Activated CD4-positive, alpha-beta T cell treated with anti-CD3 and anti-CD28 coated beads for 24 hours (primary cell): Measurements from ENCODE around the gene ACSS3.
"Not testable (repeated sequence)": the region's sequence is repeated elsewhere in the genome, so short reads cannot be mapped to it uniquely, and the experiment has no call there.

Experiments
- DNase-seq, 2 donors: peaks; one replicate each; pipeline ENCODE4 v3.0.0-alpha.2; 2020; ENCODE audit warnings: low read depth in 2 of 2

Gene ACSS3

DNA sequence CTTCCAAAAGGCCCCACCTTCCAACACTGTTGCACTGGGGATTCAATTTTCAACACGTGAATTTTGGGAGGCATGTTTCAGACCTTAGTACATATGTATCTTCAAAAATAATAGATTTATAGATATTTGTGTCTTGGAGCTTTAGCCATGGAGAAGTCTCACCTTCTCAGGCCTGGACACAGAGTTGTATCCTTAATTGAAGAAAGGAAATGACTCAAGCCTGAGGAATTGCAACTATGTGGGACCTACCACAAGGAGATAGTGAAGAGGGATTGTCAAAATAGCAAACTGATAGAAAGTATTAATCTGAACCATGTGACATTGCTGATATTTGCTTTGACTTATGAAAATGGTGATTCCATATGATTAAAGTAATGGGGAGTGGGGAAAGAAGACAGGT lies 89.8 kb downstream of the ACSS3 start:
- no peak for DNase-seq

DNA sequence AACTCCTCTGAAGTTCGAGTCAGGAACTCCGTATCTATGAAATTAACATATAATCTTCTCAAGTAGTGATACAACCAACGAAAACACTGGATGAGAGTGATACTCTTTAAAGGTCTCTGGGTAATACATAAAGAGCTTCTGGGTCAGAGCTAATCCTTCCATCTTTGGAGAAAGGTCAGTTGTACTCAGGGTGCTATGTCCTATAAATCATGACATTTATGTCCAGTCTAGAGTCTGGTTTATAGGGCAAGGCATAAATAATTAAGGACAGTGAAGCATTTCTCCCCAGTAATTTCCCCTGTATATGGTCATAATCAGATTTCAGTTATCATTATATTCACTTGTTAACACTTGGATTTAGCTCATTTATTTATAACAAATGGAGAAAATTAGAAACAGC lies 90.6 kb downstream of the ACSS3 start:
- DNase-seq: no peak

DNA sequence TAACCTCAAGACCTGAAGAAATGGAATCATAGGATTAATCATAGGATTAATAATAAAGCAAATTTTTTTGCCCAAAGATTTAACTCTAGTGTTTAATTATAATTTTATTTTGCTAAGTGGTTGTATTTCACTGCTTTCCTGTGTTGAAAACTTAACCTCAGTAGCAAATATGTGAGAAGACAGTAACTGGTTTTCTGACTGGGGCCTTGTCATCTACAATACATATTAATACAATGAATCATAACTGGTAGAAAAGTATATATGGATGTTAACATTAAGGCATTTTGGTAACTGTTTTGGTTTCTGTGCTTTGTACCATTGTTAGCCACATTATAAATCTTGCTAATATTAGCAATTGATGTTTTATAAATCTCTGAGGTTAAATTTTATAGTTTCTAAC lies 92.2 kb downstream of the ACSS3 start:
- no peak for DNase-seq

DNA sequence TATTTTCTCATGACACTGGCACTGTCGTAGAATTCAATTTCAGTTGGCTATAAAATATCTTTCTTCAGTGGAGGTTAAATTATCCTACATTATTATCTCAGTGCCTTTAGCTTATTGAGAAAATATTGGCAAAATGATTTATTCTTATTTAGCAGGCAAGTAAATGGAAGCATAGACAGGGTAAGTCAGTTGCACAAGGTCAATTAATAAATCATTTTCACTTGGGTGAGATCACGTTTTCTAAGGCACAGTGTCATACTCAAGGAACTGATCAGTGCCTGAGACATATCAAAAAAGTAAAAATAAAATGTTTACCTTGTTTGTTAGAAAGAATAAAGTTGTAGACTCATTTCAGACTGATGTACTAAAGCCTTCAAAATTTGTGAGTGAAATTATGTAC lies 95.0 kb downstream of the ACSS3 start:
- no peak for DNase-seq

DNA sequence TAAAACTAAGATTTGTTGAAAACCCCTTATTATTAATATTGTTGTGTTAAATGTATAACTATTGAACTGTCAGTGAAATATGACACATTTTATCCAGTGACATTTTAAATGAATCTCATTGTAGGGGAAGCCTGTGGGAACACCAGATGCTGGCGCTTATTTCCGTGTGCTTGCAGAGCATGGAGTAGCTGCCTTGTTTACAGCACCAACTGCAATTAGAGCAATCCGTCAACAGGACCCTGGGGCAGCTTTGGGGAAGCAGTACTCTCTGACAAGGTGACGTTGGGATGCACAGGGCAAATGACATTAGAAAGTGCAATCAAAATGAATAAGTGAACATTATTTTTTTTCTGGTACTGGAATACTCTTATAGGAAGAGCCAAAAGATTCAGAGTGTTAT lies 96.8 kb downstream of the ACSS3 start:
- DNase-seq: no peak

DNA sequence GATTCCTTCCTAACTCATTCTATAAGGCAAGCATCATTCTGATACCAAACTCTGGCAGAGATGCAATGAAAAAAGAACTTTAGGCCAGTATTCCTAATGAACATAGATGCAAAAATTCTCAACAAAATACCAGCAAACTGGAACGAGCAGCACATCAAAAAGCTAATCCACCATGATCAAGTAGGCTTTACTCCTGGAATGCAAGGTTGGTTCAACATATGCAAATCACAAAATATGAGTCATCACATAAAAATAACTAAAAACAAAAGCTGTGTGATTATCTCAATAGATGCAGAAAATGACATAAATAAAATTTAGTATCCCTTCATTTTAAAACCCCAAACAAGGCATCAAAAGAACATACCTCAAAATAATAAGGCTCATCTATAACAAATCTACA lies 98.9 kb downstream of the ACSS3 start:
- DNase-seq: no peak

DNA sequence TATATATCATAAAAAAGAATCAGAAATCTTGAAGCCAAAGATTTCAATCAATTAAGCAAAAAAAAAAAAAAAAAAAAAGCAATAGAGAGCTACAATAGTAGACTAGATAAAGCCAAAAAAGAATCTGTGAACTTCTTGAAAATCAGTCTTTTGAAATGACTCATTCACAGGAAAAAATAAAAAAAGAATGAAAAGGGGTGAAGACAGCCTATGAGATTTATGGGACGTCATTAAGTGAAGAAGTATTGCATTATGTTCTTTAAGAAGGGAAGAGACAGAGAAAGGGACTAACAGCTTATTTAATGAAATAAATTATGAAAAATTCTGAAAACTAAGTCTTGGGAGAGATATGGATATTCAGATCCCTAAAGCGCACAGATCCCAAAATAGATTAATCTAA lies 103.8 kb downstream of the ACSS3 start:
- no peak for DNase-seq

DNA sequence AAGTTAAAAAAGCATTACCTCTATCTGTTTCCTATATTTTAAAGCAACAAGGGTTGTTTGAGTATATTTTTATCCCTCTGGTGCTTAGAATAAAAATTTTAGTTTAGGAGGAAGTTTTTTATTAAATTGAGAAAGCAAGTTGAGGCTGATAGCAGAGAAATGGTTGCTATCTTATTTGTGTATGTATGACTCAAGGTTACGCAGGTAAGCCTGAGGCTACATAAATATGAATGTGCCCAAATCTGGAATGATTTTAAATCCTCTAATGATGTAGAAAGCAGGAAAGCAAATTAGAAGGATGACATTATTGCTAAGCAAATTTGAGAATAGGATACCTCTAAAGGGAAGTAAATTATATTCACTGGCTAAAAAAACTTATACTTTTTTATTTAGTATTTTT lies 109.8 kb downstream of the ACSS3 start:
- DNase-seq: no peak

DNA sequence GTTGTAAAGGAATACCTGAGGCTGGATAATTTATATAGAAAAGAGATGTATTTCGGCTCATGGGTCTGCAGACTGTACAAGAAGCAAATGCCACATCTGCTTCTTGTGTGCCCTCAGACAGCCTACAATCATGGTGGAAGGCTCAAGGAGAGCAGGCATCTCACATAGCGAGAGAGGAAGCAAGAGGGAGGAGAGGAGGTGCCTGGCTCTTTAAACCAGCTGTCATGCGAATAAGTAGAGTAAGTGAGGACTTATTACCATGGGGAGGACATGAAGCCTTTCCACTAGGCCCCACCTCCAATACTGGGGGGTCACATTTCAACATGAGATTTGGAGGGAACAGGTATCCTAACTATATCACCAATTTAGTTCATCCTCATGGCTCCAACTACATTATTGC lies 118.7 kb downstream of the ACSS3 start:
- DNase-seq: no peak

DNA sequence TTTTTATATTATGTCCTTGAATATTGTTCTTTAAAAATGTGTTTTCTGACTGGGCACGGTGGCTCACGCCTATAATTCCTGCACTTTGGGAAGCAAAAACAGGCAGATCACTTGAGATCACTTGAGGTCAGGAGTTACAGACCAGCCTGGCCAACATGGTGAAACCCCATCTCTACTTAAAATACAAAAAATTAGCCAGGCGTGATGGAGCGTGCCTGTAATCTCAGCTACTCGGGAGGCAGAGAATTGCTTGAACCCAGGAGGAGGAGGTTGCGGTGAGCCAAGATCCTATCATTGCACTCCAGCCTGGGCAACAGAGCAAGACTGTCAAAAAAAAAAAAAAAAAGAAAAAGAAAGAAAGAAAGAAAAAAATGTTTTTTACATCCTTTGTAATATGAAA lies 122.7 kb downstream of the ACSS3 start:
- DNase-seq: not testable (repeated sequence)

DNA sequence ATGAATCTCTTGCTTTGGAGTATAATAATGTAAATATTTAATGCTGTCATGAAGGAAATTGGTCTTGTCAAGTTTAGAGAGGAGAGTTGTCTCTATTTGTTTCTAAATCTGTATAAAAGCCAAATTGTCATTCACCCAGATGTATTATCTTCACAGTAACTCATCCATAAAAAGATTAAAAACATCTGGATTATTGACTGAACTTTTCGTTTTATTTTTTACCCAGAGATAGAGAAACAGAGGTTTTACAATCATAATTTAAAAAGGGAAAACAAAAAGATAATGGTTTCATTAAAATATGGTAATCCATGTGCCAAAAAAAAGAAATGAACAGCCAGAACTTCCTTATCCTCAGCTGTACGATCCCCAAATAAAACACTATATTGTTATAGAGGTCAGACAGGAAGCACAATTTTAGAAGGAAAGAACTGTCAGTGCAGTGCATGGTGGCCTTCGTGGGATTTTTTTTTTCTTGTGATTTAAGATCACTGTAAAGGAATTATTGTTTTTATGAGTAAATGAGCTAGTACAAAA lies 125.9 kb downstream of the ACSS3 start:
- DNase-seq: no peak

DNA sequence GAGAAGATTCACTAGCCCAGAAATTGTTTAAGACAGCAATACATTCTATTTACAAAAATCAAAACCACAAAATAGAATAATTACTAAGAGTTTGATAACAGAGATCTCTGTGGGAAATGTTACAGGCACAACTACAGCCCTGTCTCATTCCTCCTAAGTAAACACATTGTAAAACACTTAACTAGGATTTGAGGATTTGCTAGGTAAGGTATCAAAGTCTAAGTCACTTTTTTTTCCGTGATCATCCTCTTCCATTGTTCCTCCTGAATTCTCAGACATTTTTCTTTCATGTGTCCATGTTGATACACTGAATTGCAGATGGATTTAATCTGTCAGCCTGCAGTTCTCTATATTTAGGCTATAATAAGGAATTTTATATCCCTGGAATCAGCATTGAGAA lies 127.5 kb downstream of the ACSS3 start:
- no peak for DNase-seq

DNA sequence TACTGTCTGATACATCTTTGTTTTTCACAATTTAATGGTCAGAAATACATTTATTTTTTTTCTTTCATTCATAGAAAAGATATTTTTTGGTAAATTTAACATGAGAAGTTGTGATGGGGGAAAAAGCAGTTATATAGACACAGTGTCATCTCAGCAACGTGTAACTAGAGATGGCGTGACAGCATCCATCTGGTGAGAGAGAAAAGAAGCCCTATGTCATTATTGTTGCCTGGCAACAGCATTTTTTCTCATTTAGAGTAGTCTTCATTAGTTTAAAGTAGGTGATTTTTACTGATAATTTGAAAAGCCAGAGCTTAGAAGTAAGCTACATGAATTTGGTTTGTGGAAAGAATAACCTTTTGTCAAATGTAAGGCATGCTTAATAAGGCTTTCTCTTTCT lies 128.6 kb downstream of the ACSS3 start:
- DNase-seq: no peak

DNA sequence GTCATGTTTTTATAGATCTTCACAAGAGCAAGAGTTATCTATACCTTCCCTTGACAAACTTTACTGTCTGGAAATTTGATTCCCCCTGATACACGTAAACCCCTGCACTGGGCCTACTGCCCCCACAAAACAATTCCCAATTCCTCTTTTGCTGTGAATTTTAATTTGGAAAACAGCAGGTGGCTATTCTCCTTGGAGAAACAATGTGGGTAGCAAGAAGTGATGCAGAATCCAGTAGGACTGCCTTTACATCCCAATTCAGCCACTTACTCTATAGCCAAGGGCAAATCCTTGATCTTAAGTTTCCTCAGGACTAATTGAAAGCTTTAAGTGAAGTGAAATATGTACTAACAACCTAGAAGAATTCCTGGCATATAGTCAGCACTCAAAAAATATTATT lies 129.3 kb downstream of the ACSS3 start:
- DNase-seq: no peak

DNA sequence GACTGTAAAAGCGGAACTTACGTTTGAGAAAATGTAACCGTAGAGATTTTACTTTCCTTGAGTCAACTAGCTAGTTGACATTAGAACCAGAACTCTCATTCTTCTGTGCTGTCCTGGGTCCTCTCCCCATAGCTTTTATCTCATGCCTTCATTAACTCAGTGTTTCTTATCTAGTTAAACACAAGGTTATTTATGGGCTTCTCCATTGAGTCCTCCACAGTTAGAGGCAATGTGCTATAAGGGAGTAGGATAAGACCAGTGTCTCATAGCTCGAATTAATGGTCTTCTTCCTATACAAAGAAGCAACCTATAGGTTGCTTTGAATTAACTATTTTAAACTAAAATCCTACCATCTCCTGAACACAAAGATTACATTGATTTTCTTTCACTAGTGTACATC lies 129.8 kb downstream of the ACSS3 start:
- no peak for DNase-seq

DNA sequence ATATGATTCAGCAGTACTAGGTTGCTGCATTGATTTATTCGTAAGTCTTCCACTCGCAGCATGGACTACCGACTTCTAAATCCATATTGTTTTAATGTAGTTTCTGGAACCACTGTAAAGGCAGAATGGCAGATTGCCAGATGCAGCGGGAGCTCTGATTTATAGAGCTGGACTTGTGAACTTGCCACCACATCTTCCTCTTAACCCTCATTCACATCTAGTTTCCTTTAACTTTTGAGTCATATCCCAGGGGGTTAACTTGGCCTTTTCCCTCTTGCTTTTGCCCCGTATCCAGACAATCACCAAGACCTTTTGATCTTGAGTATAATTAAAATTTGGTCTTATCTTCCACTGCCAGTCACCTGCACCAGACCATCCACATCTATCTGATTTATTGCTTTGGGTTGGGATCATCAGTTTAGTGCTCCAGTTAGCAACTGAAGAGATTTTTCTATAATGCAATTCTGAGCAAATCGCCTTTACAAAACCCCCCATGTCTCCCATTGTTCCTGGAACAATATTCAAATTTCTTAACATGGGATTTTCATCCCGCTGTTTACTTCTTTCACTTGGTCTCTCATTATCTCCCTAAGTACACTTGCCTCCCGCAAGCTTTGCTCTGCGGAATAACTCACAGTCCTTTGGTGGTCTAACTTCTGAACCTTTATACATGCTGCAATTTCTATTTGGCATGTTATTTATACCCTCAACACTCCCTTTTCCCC lies 130.5 kb downstream of the ACSS3 start:
- DNase-seq: no peak

DNA sequence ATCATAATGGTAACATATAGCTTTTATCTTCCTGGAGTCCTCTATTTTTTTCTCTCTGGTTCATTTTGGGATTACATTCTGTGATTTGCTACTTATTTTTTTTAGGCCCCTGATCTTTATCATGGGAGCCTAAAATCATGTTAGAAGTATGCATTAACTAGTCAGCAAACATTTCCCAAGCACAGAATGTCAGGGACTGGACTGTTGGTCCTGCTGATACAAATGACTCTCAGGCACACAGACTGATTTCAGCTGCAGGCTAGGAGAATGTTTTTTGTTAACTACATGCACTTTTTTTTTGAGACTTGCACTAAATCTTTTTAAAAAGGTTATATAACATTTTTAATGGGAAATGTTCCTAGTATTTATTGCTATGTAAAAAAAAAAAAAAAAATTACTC lies 131.1 kb downstream of the ACSS3 start:
- no peak for DNase-seq

DNA sequence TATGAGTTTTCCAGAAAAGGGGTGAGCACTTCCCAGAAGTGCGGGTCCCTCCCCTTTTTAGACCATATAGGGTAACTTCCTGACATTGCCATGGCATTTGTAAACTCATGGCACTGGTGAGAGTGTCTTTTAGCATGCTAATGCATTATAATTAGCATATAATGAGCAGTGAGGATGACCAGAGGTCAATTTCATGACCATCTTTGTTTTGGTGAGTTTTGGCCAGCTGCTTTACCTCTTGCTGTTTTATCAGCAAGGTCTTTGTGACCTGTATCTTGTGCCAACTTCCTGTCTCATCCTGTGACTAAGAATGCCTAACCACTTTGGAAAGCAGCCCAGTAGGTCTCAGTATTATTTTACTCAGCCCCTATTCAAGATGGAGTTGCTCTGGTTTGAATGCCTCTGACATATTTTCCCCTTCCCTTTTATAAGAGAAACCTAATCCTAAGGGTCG lies 131.9 kb downstream of the ACSS3 start:
- not testable (repeated sequence) for DNase-seq

DNA sequence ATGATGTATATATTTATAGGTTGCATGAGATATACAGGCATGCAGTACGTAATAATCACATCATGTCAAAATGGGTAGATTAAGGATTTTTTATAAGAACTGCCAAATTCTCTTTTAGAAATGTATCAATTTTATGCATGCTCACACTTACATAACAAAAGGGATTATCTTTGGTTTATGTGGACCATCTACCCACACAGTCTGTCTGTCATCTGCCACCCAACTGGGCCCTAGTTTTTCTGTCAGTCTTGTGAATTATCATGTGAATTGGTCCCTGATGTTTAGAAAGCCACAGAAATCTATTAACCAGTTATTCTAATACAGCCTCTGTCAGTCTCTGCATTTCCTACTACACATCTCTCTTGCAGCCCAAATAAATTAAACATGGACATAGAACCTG lies 133.4 kb downstream of the ACSS3 start:
- no peak for DNase-seq

DNA sequence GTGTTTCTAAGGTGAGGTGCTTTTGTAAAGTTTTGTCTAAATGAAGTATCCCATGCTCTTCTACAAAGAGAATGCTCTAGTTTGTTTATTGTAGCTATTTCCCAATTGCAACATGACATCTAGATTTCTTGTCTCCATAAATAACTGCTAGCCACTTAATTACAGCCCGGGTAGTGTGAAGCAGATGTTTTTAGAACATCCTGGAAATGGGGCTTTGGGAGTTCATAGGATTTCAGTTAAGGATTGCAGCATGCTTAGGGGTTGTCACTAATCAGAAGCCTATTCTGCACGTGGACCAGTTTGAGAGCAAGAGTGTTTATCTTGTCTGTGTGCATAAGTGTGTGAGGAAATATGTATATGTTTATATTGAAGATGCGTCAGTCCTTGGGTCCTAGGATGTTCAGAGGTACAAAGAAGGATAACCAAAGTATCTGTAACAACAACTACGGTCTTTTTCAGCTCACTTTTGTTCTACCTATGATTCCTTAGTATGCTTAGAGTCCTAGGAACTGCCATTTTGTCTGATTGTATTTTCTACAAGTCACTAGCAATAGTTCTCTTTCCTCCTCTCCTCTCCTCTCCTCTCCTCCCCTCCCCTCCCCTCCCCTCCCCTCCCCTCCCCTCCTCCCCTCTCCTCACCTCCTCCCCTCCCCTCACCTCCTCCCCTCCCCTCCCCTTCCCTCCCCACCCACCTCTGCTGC lies 135.3 kb downstream of the ACSS3 start:
- DNase-seq: no peak

DNA sequence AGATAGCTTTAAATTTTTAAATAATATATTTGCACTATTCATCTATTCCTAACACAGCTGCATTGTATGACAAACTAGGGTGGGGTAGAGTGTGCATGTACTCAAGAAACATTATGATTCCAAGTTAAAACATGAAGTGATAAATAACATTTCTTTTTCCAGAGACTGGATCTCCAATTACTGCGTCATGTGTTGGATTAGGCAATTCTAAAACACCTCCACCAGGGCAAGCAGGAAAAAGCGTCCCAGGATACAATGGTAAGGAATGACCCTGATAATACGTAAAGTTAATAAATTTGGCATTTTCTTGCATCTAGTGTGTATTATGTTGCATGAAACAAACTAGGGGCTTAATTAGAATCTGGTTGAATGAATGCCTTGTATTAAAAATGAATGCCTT lies 138.9 kb downstream of the ACSS3 start:
- no peak for DNase-seq

DNA sequence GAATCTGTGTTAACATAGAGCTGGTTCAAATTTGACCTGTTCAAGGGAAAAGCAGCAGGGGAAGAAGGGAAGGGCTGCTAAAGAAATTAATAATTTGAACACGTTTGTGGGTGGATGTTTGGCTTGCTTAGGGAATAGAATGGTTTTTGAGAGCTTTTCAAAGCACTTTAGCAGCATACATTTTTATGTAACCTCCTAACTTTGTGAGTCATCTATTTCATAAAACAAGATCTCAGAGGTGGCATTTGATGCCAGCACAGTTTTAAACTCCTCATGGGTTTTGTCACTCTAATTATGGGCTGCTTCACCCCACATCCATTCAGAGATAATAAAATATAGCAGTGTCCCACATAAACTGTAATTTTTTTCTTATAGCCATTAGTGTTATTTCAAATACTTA lies 143.8 kb downstream of the ACSS3 start:
- no peak for DNase-seq

DNA sequence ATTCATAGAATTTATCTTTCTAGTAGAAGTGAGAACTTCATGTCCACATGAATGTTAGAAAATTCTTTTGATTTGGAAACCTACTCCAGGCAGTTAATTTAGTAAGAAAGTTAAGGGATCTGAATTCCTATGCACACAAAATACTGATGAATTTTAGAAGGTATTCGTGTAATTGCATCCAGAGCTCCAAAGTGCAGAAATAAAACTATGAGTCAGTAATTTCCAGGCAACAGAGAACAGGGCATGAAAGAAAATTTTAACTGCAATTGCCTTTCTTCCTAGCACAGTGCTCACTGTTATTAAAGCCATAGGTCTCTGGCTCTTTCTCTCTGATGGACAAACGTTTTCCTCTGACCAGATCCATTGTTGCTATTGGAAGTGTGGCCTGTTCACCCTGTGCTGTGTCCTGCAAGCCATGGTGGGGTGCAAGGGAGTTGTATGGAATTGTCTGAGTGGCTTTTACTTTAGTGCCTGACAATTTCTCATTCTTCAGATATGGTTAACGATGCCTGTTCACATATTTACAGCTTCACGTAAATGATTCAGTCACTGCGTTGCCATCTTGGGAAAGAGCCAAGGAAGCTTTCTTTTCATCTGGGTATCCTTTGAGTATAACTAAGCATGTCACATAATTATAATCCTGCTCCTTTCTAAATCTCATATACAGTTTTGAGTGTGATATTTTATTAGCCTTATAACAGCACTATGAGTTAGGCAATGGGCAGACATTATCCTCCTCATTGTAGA lies 145.1 kb downstream of the ACSS3 start:
- no peak for DNase-seq
